Esophagus mucosa (tissue), 1 donor: ENCODE data around the gene PPP1R26. TPM values are rescaled to one million over a fixed set of nuclear protein-coding genes. Genes with fewer than 3 reads are reported as not detected.

Source experiments
- ATAC-seq: fragments of 200-7000 bp; cut with Tn5 transposase; one replicate; pipeline ENCODE4 v1.9.1; 2020
- total RNA-seq: library from RNA; stranded (reverse); gene quantifications from one replicate; pipeline ENCODE4 v1.2.4, GENCODE V29; 2023
- donor health status: DM: yes; HTN: yes; CAD: no.

The PPP1R26 gene
- total RNA-seq, 1 donor from 2014 or later = 5.2 TPM

GRCh38 chr9:135461936-135462335 is 17.6 kb upstream of the PPP1R26 start:
- ATAC-seq = no peak

GRCh38 chr9:135463140-135463539 is 16.4 kb upstream of the PPP1R26 start:
- ATAC-seq = peak; percentile 65

GRCh38 chr9:135464181-135464580 is 15.4 kb upstream of the PPP1R26 start:
- ATAC-seq = no peak

GRCh38 chr9:135468854-135469521 is 10.6 kb upstream of the PPP1R26 start:
- no peak for ATAC-seq

- ATAC-seq = no peak
Measured at GRCh38 chr9:135471791-135472640, 7.6 kb upstream of the PPP1R26 start.

- no peak for ATAC-seq
Measured at GRCh38 chr9:135473972-135474543, 5.5 kb upstream of the PPP1R26 start.

- ATAC-seq = no peak
Measured at GRCh38 chr9:135474915-135475314, 4.7 kb upstream of the PPP1R26 start.

GRCh38 chr9:135476561-135477355 is 2.8 kb upstream of the PPP1R26 start:
- peak; percentile 6 for ATAC-seq

- ATAC-seq = no peak
Measured at GRCh38 chr9:135478191-135478590, 1.4 kb upstream of the PPP1R26 start.

GRCh38 chr9:135478829-135479468 is 633 bp upstream of the PPP1R26 start:
- peak; percentile 46 for ATAC-seq

GRCh38 chr9:135480071-135480939 is 723 bp downstream of the PPP1R26 start:
- peak; percentile 47 for ATAC-seq

GRCh38 chr9:135480940-135481310 is 1.3 kb downstream of the PPP1R26 start:
- ATAC-seq = peak; percentile 7

- ATAC-seq = no peak
Measured at GRCh38 chr9:135482015-135482754, 2.6 kb downstream of the PPP1R26 start.

GRCh38 chr9:135484460-135485277 is 5.1 kb downstream of the PPP1R26 start:
- no peak for ATAC-seq

GRCh38 chr9:135485385-135485784 is 5.8 kb downstream of the PPP1R26 start:
- no peak for ATAC-seq

- ATAC-seq = no peak
Measured at GRCh38 chr9:135485832-135486231, 6.2 kb downstream of the PPP1R26 start.

GRCh38 chr9:135486267-135487065 is 6.9 kb downstream of the PPP1R26 start:
- no peak for ATAC-seq

- no peak for ATAC-seq
Measured at GRCh38 chr9:135487281-135488012, 7.9 kb downstream of the PPP1R26 start.
